Esophagus muscularis mucosa (tissue), 4 donors: ENCODE results near the gene SLC25A23. TPM values are rescaled to one million over a fixed set of nuclear protein-coding genes. Genes with fewer than 3 reads are reported as not detected.
"Not testable (repeated sequence)": the region's sequence is repeated elsewhere in the genome, so short reads cannot be mapped to it uniquely, and the experiment has no call there.

Experiments
- DNase-seq: peaks from one replicate; pipeline ENCODE4 v3.0.0-alpha.2; 2017; ENCODE audit errors: extremely low spot score
- H3K27ac ChIP-seq, 4 donors: fragments of 200-600 bp; sonication (generic); replicated peaks in 1 of 4; 1 replicate in 3 of 4; 2 replicates in 1 of 4; pipeline ENCODE4 v1.5.1; 2016 to 2019; ENCODE audit warnings: mild to moderate bottlenecking in 1 of 4
- H3K27me3 ChIP-seq, 4 donors: fragments of 200-600 bp; sonication (generic); one replicate each; pipeline versions ENCODE4 v1.5.1 to v1.6.0; 2016 to 2019
- H3K36me3 ChIP-seq, 4 donors: fragments of 200-600 bp; sonication (generic); one replicate each; pipeline ENCODE4 v1.5.1; 2016 to 2019
- H3K4me1 ChIP-seq, 4 donors: fragments of 200-600 bp; sonication (generic); one replicate each; pipeline ENCODE4 v1.5.1; 2016 to 2019
- H3K4me3 ChIP-seq, 4 donors: fragments of 200-600 bp; sonication (generic); 1 replicate in 2 of 4; 2 replicates in 2 of 4; pipeline ENCODE4 v1.5.1; 2016 to 2019; ENCODE audit warnings: mild to moderate bottlenecking in 4 of 4, moderate library complexity in 1 of 4
- H3K9me3 ChIP-seq, 4 donors: fragments of 200-600 bp; sonication (generic); 1 replicate in 3 of 4; 2 replicates in 1 of 4; pipeline ENCODE4 v1.5.1; 2016 to 2019
- CTCF ChIP-seq, 3 experiments: fragments of 200-600 bp in 2 of 3; fragments of 450-650 bp in 1 of 3; sonication (generic) in 2 of 3; IDR thresholded peaks; one replicate each; pipeline ENCODE4 v1.5.1; 2017 to 2019; ENCODE audit warnings: antibody characterized with exemption in 3 of 3, mild to moderate bottlenecking in 2 of 3, moderate library complexity in 1 of 3
- EP300 ChIP-seq: sonication (generic); formaldehyde crosslinking; IDR thresholded peaks from one replicate; pipeline ENCODE4 v1.6.1; 2017; ENCODE audit warnings: antibody characterized with exemption
- POLR2A ChIP-seq: fragments of 450-650 bp; IDR thresholded peaks from one replicate; pipeline ENCODE4 v1.6.1; 2017; ENCODE audit warnings: antibody characterized with exemption, moderate library complexity, mild to moderate bottlenecking, low read depth
- POLR2AphosphoS5 ChIP-seq, 2 donors: sonication (generic); formaldehyde crosslinking; IDR thresholded peaks; one replicate each; pipeline ENCODE4 v1.6.1; 2017; ENCODE audit warnings: antibody characterized with exemption in 2 of 2
- WGBS: methylation state at CpG from one replicate; pipeline ENCODE4 v1.1.5; 2018; 5-methylcytosine and 5-hydroxymethylcytosine counted together
- intact Hi-C: fragments of 100-400 bp; cut with DNase I; formaldehyde crosslinking; loops from one replicate; pipeline ENCODE4 v1.15.1; 2023
- total RNA-seq, 4 donors: library from RNA; depleted of rRNA; stranded (reverse); fragments of >200 nt; gene quantifications; one replicate each; pipeline versions ENCODE4 v1.1.0 to v1.2.1, GENCODE V29; 2016

The SLC25A23 gene
- total RNA-seq, 4 donors from 2014 or later: 215 to 412 (median 315) TPM

- Histone ChIP-seq H3K27ac (no peak overlapping the region), H3K27me3 (no peaks in the 10 kb centered on the region), H3K9me3 (no peaks in the 10 kb centered on the region), H3K4me1 (peaks cover 0 to 5% (median 0%) of the 10 kb centered on the region in 4 donors), H3K36me3 (no peaks in the 10 kb centered on the region), H3K4me3 (no peak overlapping the region)
- TF ChIP-seq CTCF (IDR thresholded peaks at IDR 0.05) (no peak), POLR2AphosphoS5 (IDR thresholded peaks at IDR 0.05) (no peak), POLR2A (no peak), EP300 (no peak)
- 86% methylated on average over 5 of the region's 5 CpGs for whole genome bisulfite sequencing
- intact Hi-C loops: no loop called here
- DNase-seq: no peak
These were observed 53.2 kb downstream of the SLC25A23 start for GRCh38 chr19:6406401-6406800.

GRCh38 chr19:6402837-6403608, 56.6 kb downstream of the SLC25A23 start:
- H3K4me1 ChIP-seq: peaks cover 0 to 5% (median 0%) of the 10 kb centered on the region in 4 donors
- H3K27me3 ChIP-seq: no peaks in the 10 kb centered on the region
- no peaks in the 10 kb centered on the region for H3K36me3 ChIP-seq
- intact Hi-C loops: no loop called here
- 50% methylated on average over 17 of the region's 22 CpGs for WGBS
- no peak for DNase-seq
- H3K9me3 ChIP-seq: no peaks in the 10 kb centered on the region
- H3K27ac ChIP-seq: no peak overlapping the region
- no peak for TF ChIP-seq POLR2A
- H3K4me3 ChIP-seq: no peak overlapping the region

GRCh38 chr19:6402058-6402457, 57.5 kb downstream of the SLC25A23 start:
- Histone ChIP-seq H3K4me3 (no peak overlapping the region), H3K27ac (no peak overlapping the region), H3K9me3 (no peaks in the 10 kb centered on the region), H3K36me3 (no peaks in the 10 kb centered on the region), H3K4me1 (peaks cover 0 to 5% (median 0%) of the 10 kb centered on the region in 4 donors), H3K27me3 (no peaks in the 10 kb centered on the region)
- no peak for DNase-seq
- TF ChIP-seq EP300 (no peak), CTCF (IDR thresholded peaks at IDR 0.05) (no peak), POLR2A (no peak), POLR2AphosphoS5 (IDR thresholded peaks at IDR 0.05) (no peak)
- 88% methylated on average over 10 of the region's 10 CpGs for WGBS
- intact Hi-C loops: no loop called here

GRCh38 chr19:6400062-6400944, 59.3 kb downstream of the SLC25A23 start:
- H3K4me3 ChIP-seq, H3K4me1 ChIP-seq, H3K9me3 ChIP-seq, DNase-seq, intact Hi-C loops, H3K27ac ChIP-seq, H3K36me3 ChIP-seq, H3K27me3 ChIP-seq: not testable (repeated sequence)
- WGBS: 87% methylated on average over 20 of the region's 23 CpGs

- TF ChIP-seq CTCF (IDR thresholded peaks at IDR 0.05): no peak
- no peak for TF ChIP-seq POLR2AphosphoS5 (IDR thresholded peaks at IDR 0.05)
- TF ChIP-seq EP300: no peak
- no peak for TF ChIP-seq POLR2A
- Histone ChIP-seq H3K27ac (no peak overlapping the region), H3K9me3 (no peaks in the 10 kb centered on the region), H3K4me3 (no peak overlapping the region), H3K27me3 (no peaks in the 10 kb centered on the region), H3K4me1 (peaks cover 9 to 21% (median 20%) of the 10 kb centered on the region in 4 donors), H3K36me3 (peaks cover 0 to 4% (median under 1%) of the 10 kb centered on the region in 4 donors)
- intact Hi-C loops: no loop called here
- 100% methylated on average over 3 of the region's 12 CpGs for WGBS
- no peak for DNase-seq
These were observed 63.3 kb downstream of the SLC25A23 start for GRCh38 chr19:6396305-6396704.
